Measurements from ENCODE around the gene SLC35A2.
A peak's percentile ranks its signal among the peaks of the same experiment; 100 is the strongest.

Gene SLC35A2

DNA sequence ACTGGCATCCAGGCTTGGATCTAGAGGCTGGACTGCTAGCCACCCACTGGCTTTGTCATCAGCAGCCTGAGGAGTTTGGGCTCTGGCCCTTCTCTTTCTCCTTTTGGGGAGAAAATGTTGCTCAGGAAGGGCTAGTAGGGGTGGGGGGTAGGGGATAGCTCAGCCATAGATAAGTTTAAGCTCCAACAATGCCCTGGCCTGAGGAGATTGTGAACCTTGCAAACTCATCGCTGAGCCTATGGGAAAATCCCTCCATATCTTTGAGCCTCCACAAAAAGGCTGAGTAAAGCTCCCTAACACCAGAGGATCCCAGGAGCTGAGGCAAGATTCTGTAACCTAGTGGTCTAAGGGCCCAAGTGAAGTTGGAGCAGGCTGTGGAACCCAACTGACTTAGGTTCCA lies 37.1 kb upstream of the SLC35A2 start:
- H3K4me3 ChIP-seq (ENCODE audit: low read length) = no peak overlapping the region
- TF ChIP-seq, protein P1, sequence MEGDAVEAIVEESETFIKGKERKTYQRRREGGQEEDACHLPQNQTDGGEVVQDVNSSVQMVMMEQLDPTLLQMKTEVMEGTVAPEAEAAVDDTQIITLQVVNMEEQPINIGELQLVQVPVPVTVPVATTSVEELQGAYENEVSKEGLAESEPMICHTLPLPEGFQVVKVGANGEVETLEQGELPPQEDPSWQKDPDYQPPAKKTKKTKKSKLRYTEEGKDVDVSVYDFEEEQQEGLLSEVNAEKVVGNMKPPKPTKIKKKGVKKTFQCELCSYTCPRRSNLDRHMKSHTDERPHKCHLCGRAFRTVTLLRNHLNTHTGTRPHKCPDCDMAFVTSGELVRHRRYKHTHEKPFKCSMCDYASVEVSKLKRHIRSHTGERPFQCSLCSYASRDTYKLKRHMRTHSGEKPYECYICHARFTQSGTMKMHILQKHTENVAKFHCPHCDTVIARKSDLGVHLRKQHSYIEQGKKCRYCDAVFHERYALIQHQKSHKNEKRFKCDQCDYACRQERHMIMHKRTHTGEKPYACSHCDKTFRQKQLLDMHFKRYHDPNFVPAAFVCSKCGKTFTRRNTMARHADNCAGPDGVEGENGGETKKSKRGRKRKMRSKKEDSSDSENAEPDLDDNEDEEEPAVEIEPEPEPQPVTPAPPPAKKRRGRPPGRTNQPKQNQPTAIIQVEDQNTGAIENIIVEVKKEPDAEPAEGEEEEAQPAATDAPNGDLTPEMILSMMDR (IDR thresholded peaks at IDR 0.05; ENCODE audit: insufficient read depth, low read depth, low read length, missing control alignments) = no peak
- DNase-seq (ENCODE audit: low read depth) = no peak

DNA sequence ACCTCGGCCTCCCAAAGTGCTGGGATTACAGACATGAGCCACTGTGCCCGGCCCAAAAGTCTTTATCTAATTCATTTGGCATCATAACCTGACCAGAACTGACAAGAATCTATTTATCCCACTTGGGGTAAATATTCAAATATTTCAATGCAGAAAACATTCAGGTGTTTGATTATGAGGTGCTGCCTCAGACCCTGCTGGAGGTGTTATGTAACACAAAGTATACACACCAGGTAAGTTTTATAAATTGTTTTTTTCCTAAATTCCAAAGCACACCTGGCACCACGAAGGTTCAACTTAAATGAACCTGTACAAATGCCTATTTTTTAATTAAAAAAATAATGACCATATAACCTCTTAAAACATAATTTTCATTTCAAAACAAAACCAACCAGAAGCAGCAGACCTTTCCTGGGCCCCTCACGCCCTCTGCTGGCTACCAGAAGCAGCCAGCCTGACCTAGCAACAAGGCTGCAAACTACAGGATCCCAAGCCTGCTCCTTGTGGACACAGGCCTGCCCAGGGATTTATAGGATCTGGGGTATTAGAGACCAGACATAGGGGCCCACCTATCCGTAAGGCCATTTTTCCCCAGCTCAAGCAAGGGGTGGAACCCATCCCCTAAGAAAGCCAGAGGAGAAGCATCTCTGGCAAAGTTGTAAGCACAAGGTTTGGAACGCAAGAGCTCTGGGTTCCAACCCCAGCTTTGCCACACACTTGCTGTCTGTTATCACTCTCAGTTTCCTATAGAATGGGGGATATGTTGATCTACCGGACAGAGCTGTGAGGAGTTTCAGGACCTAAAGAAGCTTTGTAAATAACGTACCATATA lies 34.3 kb upstream of the SLC35A2 start:
- DNase-seq (ENCODE audit: low read depth) = peak; percentile 39
- no peak overlapping the region for H3K4me3 ChIP-seq (ENCODE audit: low read length)
- TF ChIP-seq, protein P1 (IDR thresholded peaks at IDR 0.05; ENCODE audit: insufficient read depth, low read depth, low read length, missing control alignments) = peak; percentile 72

DNA sequence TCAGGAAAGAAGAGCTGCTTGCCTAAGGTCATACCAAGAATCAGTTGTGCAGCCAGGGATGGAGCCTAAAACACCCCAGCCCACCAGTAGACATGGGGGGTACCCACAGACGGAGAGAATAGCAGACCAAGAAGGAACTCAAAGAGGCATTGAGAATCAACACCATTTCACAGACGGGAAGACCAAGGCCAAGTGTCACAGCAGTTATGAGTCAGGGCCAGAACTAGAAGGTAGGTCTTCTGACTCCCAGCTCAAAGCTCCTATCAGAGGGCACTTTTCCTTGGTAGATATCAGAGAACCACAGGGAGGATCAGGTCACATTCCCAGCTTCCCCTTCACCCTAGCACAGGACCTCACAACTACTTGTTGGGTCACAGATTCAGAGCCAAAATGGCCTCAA lies 31.4 kb upstream of the SLC35A2 start:
- no peak for DNase-seq (ENCODE audit: low read depth)
- no peak overlapping the region for H3K4me3 ChIP-seq (ENCODE audit: low read length)
- TF ChIP-seq, protein P1 (IDR thresholded peaks at IDR 0.05; ENCODE audit: insufficient read depth, low read depth, low read length, missing control alignments) = no peak

DNA sequence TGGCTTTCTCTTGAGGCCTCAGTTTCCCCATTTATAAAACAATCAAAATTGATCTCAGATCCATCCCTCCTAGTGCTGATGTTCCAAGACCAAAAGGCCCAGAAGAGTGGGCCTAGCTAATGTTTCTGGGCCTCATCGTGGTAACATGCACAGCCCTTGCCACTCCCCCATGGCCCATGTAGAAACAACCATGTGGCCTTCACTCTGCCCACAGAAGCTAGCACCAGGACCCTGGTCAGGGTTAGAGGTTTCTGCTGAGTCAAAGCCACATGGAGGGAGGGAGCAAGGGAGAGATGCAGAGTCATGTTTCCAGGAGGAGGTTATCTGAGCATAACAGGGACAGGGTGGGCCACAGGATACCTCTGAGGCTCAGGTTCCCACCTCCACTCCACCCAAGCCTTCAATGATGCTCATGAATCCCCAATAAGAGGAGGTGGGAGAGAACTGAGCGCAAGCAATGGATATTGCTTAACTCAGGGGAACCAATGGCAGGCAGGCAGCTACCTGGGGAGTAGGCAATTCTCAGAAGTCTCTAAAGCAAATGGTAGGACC lies 29.0 kb upstream of the SLC35A2 start:
- H3K4me3 ChIP-seq (ENCODE audit: low read length) = no peak overlapping the region
- TF ChIP-seq, protein P1 (IDR thresholded peaks at IDR 0.05; ENCODE audit: insufficient read depth, low read depth, low read length, missing control alignments) = no peak
- DNase-seq (ENCODE audit: low read depth) = no peak

DNA sequence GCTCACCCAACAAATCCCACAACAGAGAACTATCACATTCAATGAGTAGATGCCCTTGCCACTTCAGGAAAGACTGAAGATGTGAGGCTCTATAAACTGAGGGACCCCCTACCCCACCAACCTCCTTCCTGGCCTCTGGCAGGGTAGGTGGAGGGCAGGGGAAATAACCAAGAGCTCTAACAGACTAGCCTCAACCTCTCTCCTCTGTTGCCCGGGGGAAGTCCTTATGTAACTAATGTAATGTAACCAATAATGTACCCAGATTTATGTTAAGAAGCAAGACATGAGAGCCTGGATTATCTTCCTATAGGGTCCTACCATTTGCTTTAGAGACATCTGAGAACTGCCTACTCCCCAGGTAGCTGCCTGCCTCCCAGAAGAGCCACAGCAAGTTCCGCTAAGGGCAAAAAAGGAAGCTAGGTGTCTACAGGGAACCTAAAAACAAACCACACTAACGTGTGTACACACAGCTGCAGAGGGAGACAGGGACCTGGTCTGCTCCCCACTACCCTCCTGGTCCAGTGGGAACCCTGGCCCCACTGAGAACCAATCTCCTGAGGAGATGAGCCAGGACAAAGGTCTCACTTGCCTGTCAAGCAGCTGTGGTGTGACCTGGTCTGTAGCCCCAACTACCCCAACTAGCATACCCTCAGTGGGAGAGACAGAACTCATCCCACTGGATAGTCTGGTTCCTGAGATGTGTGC lies 28.2 kb upstream of the SLC35A2 start:
- no peak overlapping the region for H3K4me3 ChIP-seq (ENCODE audit: low read length)
- TF ChIP-seq, protein P1 (IDR thresholded peaks at IDR 0.05; ENCODE audit: insufficient read depth, low read depth, low read length, missing control alignments) = no peak
- no peak for DNase-seq (ENCODE audit: low read depth)

DNA sequence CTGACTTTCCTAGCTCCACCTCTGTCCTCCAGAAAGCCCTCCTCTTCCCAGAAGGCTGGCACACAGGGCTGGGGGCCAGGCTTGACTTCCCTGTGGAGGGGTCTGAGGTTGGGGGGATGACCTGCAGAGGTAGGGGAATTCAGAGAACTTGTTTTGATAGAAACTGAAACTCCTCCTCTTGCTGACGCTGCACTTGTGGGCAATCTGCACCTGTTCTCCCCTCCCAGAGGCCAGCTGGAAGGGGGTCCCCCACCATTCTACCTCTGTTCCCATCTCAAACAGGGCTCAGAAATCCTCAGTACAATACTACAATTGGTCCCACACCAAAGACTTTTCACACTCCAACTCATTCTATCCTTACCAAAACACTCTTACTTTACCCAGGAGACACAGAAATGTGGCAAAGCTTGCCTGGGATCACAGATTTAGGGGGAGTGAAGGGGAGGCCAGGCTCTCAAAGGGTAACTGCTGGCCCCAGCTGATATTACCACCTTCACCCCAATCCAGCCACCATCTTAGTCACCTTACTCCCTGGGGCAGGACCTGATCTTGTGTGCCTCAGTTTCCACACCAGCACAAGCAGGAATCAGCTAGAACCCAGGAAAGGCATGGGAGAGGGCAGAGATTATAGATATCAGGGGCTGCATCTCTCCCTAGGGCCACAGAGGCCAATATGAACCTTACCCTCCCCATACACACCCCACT lies 27.4 kb upstream of the SLC35A2 start:
- DNase-seq (ENCODE audit: low read depth) = no peak

More for the DNA sequence above, 27.4 kb upstream of the SLC35A2 start:
- H3K4me3 ChIP-seq (ENCODE audit: low read length) = no peak overlapping the region
- TF ChIP-seq, protein P1 (IDR thresholded peaks at IDR 0.05; ENCODE audit: insufficient read depth, low read depth, low read length, missing control alignments) = no peak
